ENCODE data around the gene IDH3A. TPM values are rescaled to one million over a fixed set of nuclear protein-coding genes. Genes with fewer than 3 reads are reported as not detected.

Gene IDH3A
- total RNA-seq, 2 donors from 2014 or later = 32.1 to 115 TPM

GRCh38 chr15:78131295-78132061 is 17.7 kb upstream of the IDH3A start, which contains the start of gene CIB2:
CIB2 (minus strand) TSS chr15:78131445; CDS start chr15:78131215, 230 bp downstream.
- Histone ChIP-seq H3K36me3 (no peaks in the 10 kb centered on the region), H3K27me3 (replicated peaks; ENCODE audit: insufficient read depth) (no peaks in the 10 kb centered on the region), H3K9me3 (no peaks in the 10 kb centered on the region), H3K4me3 (peak within 1 kb of the TSS; percentile 64 to 67), H3K27ac (peak within 1 kb of the TSS; percentile 76 to 77), H3K4me1 (replicated peaks) (peaks cover 10% of the 10 kb centered on the region)
- DNase-seq (ENCODE audit: low spot score) = peak; percentile 58
- TF ChIP-seq POLR2AphosphoS5 (IDR thresholded peaks at IDR 0.05) (no peak), POLR2A (IDR thresholded peaks at IDR 0.05) (peak; percentile 15), CTCF (IDR thresholded peaks at IDR 0.05) (peak; percentile 70 to 94 (median 84))
- intact Hi-C loops (cut with DNase I) = loop anchor here (5.0 kb wide), 1 partner anchor 111 kb away; no protein-coding TSS in a partner anchor
- under 1% methylated on average over 66 of the region's 79 CpGs for WGBS

DNA sequence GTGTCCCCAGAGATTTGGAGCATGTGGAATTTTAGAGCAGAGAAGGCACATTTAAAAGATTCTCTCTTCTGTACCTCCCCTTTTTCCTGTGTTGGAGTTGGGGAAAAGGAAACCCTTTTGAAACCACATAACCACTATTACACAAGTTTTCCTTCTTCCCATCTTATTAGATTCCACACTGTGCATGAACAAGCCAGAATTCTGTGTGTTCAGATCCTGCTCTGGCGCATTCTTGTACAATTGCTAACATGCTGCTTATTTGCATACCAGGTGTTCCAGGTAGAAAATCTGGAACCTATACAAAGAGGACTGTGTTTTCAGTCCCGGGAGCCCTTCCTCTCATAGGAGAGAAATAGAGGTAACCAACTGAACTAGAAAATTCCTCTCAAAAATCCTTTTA is 15.4 kb upstream of the IDH3A start:
- 59% methylated on average over 2 of the region's 2 CpGs for WGBS
- no peaks in the 10 kb centered on the region for H3K36me3 ChIP-seq
- intact Hi-C loops (cut with DNase I) = loop anchor here (5.0 kb wide), 1 partner anchor 108 kb away; no protein-coding TSS in a partner anchor
- H3K4me1 ChIP-seq (replicated peaks) = peaks cover 7% of the 10 kb centered on the region
- no peaks in the 10 kb centered on the region for H3K9me3 ChIP-seq
- H3K27me3 ChIP-seq (replicated peaks; ENCODE audit: insufficient read depth) = no peaks in the 10 kb centered on the region
- H3K4me3 ChIP-seq = no peak overlapping the region
- peak; percentile 79 for DNase-seq (ENCODE audit: low spot score)
- TF ChIP-seq POLR2A (IDR thresholded peaks at IDR 0.05) = no peak
- peak; percentile 93 for TF ChIP-seq POLR2AphosphoS5 (IDR thresholded peaks at IDR 0.05)
- H3K27ac ChIP-seq = peak overlapping the region; percentile 50 to 77

DNA sequence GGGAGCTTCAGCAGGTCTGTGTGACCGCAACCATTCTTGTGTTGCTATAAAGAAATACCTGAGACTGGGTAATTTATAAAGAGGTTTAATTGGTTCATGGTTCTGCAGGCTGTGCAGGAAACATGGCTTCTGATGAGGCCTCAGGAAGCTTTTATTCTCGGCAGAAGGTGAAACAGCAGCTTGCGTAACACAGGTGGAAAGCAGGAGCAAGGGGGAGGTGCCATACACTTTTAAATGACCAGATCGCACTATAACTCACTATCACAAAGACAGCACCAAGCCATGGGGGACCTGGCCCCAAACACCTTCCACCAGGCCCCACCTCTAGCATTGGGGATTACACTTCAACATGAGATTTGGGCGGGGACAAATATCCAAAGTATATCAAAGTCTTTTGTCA is 9.6 kb upstream of the IDH3A start:
- Histone ChIP-seq H3K36me3 (no peaks in the 10 kb centered on the region), H3K4me1 (replicated peaks) (no peaks in the 10 kb centered on the region), H3K4me3 (no peak overlapping the region), H3K9me3 (no peaks in the 10 kb centered on the region), H3K27me3 (replicated peaks; ENCODE audit: insufficient read depth) (no peaks in the 10 kb centered on the region), H3K27ac (no peak overlapping the region)
- TF ChIP-seq POLR2A (IDR thresholded peaks at IDR 0.05) = no peak
- no peak for TF ChIP-seq CTCF (IDR thresholded peaks at IDR 0.05)
- no peak for TF ChIP-seq POLR2AphosphoS5 (IDR thresholded peaks at IDR 0.05)
- WGBS = 92% methylated on average over 5 of the region's 5 CpGs
- DNase-seq (ENCODE audit: low spot score) = no peak
- intact Hi-C loops (cut with DNase I) = no loop called here

- H3K9me3 ChIP-seq = no peaks in the 10 kb centered on the region
- H3K4me1 ChIP-seq (replicated peaks) = no peaks in the 10 kb centered on the region
- intact Hi-C loops (cut with DNase I) = no loop called here
- no peak overlapping the region for H3K4me3 ChIP-seq
- H3K27ac ChIP-seq = no peak overlapping the region
- no peaks in the 10 kb centered on the region for H3K36me3 ChIP-seq
- no peaks in the 10 kb centered on the region for H3K27me3 ChIP-seq (replicated peaks; ENCODE audit: insufficient read depth)
- DNase-seq (ENCODE audit: low spot score) = no peak
- TF ChIP-seq CTCF (IDR thresholded peaks at IDR 0.05) = no peak
- no peak for TF ChIP-seq POLR2AphosphoS5 (IDR thresholded peaks at IDR 0.05)
- TF ChIP-seq POLR2A (IDR thresholded peaks at IDR 0.05) = no peak
Measured at GRCh38 chr15:78140292-78140691, 8.9 kb upstream of the IDH3A start.

DNA sequence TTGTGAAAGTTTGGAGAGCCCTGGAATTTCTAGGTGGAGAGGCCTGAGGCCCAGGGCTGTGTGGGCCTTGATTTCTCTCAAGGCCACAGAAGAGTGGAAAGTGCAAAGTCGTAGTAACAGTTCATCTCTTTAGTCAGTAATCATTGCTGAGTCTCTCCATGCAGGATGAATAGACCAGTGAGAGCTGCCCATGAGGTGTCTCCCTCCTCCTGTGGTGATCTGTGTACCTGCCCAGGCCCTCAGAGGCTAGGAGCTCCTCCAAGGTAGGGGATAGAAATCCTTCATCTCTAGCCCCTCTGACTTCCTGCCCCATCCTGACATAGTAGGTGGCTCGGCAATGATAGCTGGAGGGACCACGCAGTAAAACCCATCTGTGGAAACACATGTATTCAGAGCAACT is 6.8 kb upstream of the IDH3A start:
- no peak for DNase-seq (ENCODE audit: low spot score)
- intact Hi-C loops (cut with DNase I) = no loop called here
- Histone ChIP-seq H3K4me3 (no peak overlapping the region), H3K27ac (no peak overlapping the region), H3K27me3 (replicated peaks; ENCODE audit: insufficient read depth) (no peaks in the 10 kb centered on the region), H3K4me1 (replicated peaks) (no peaks in the 10 kb centered on the region), H3K36me3 (no peaks in the 10 kb centered on the region), H3K9me3 (no peaks in the 10 kb centered on the region)
- WGBS = 80% methylated on average over 3 of the region's 3 CpGs
- TF ChIP-seq POLR2AphosphoS5 (IDR thresholded peaks at IDR 0.05) (no peak), CTCF (IDR thresholded peaks at IDR 0.05) (no peak), POLR2A (IDR thresholded peaks at IDR 0.05) (no peak)
